H1 (cell line): Measurements from ENCODE around the gene PITPNB.

ENCODE experiments used
- CEBPB ChIP-seq: IDR thresholded peaks from 2 replicates; pipeline ENCODE4 v1.6.1; 2012; ENCODE audit warnings: low read depth, low read length
- CTCF ChIP-seq, 3 experiments: IDR thresholded peaks; 1 replicate in 2 of 3; 2 replicates in 1 of 3; pipeline versions ENCODE4 v1.5.1 to v1.6.1; 2011; ENCODE audit warnings: low read length in 3 of 3, mild to moderate bottlenecking in 3 of 3, inconsistent platforms in 2 of 3, low read depth in 1 of 3, moderate library complexity in 1 of 3; ENCODE audit not compliant: insufficient read depth in 1 of 3; ENCODE audit errors: control extremely low read depth in 1 of 3
- EZH2 ChIP-seq: fragments of 200-600 bp; sonication (generic); IDR thresholded peaks from 2 replicates; pipeline ENCODE4 v1.7.1; 2012; ENCODE audit warnings: low read depth, mild to moderate bottlenecking, moderate library complexity, low read length, inconsistent platforms; ENCODE audit not compliant: severe bottlenecking
- GABPA ChIP-seq: IDR thresholded peaks from 2 replicates; pipeline ENCODE4 v1.6.1; 2011; ENCODE audit warnings: mild to moderate bottlenecking, low read length, moderate library complexity, borderline replicate concordance; ENCODE audit not compliant: insufficient read depth
- HDAC2 ChIP-seq, 2 experiments: fragments of 300-600 bp in 1 of 2; sonication (generic) in 1 of 2; IDR thresholded peaks; 2 replicates each; pipeline ENCODE4 v1.6.1; 2011 to 2012; ENCODE audit warnings: low read depth in 2 of 2, low read length in 2 of 2, mild to moderate bottlenecking in 2 of 2, moderate library complexity in 2 of 2, borderline replicate concordance in 1 of 2, inconsistent platforms in 1 of 2
- JUN ChIP-seq: IDR thresholded peaks from 2 replicates; pipeline ENCODE4 v1.6.1; 2011; ENCODE audit warnings: low read depth, mild to moderate bottlenecking, improper control_type of control experiment, low read length
- MAFK ChIP-seq: IDR thresholded peaks from 2 replicates; pipeline ENCODE4 v1.6.1; 2012; ENCODE audit warnings: low read depth, mild to moderate bottlenecking, improper control_type of control experiment, low read length
- POLR2A ChIP-seq, 2 experiments: IDR thresholded peaks; 1 replicate in 1 of 2; 2 replicates in 1 of 2; pipeline ENCODE4 v1.6.1; 2011; ENCODE audit warnings: low read depth in 2 of 2, low read length in 2 of 2, mild to moderate bottlenecking in 2 of 2; ENCODE audit errors: control extremely low read depth in 1 of 2
- TAF1 ChIP-seq: IDR thresholded peaks from 2 replicates; pipeline ENCODE4 v1.6.1; 2011; ENCODE audit warnings: mild to moderate bottlenecking, low read depth, low read length
- TEAD4 ChIP-seq: IDR thresholded peaks from 2 replicates; pipeline ENCODE4 v1.6.1; 2012; ENCODE audit warnings: low read depth, low read length, inconsistent platforms, mixed read lengths
- ZNF274 ChIP-seq: IDR thresholded peaks from 2 replicates; pipeline ENCODE4 v1.7.0; 2012; ENCODE audit warnings: low read length, borderline replicate concordance; ENCODE audit errors: extremely low read depth

- no peak for TF ChIP-seq CTCF (IDR thresholded peaks at IDR 0.05; ENCODE audit: control extremely low read depth in 1 of 3, insufficient read depth in 1 of 3, low read depth in 1 of 3, low read length in 3 of 3)
- no peak for TF ChIP-seq TEAD4
- TF ChIP-seq GABPA, result no peak
- TF ChIP-seq EZH2, result no peak
- TF ChIP-seq JUN, result no peak
- TF ChIP-seq TAF1, result no peak
- TF ChIP-seq CEBPB, result no peak
- no peak for TF ChIP-seq ZNF274
- no peak for TF ChIP-seq HDAC2 (IDR thresholded peaks at IDR 0.05; ENCODE audit: borderline replicate concordance in 1 of 2, low read depth in 2 of 2, low read length in 2 of 2)
- no peak for TF ChIP-seq MAFK
- TF ChIP-seq POLR2A (IDR thresholded peaks at IDR 0.05; ENCODE audit: control extremely low read depth in 1 of 2, low read depth in 2 of 2, low read length in 2 of 2), result no peak
These were observed 46.6 kb downstream of the PITPNB start for GRCh38 chr22:27872488-27872887.
